Natural killer cell treated with Interleukin-12 subunit alpha and Interleukin-12 subunit beta and Interleukin-15 and Interleukin-18, amount 100 ng/mL, for 72 hours (primary cell): ENCODE data around the gene LIPM. TPM values are rescaled to one million over a fixed set of nuclear protein-coding genes. Genes with fewer than 3 reads are reported as not detected.

ENCODE experiments used
- ATAC-seq, 2 donors: fragments of 150-1000 bp; cut with Tn5 transposase in 1 of 2; sonication (Bioruptor Pico), chemical (Tn5 transposase) in 1 of 2; 2 replicates each; pipeline ENCODE4 v1.10.0; 2021
- DNase-seq: peaks from one replicate; pipeline ENCODE4 v3.0.0; 2022; ENCODE audit warnings: low spot score
- H3K27ac Mint-ChIP-seq, 2 donors: 1 replicate in 1 of 2; 2 replicates in 1 of 2; pipeline ENCODE4 v1.8.0; 2022; ENCODE audit warnings: mixed read lengths in 2 of 2, mild to moderate bottlenecking in 1 of 2, moderate library complexity in 1 of 2
- H3K27me3 Mint-ChIP-seq, 2 donors: 1 replicate in 1 of 2; 2 replicates in 1 of 2; pipeline ENCODE4 v1.8.0; 2022; ENCODE audit warnings: mixed read lengths in 2 of 2
- H3K36me3 Mint-ChIP-seq: one replicate; pipeline ENCODE4 v1.8.0; 2022; ENCODE audit warnings: mixed read lengths
- H3K4me1 Mint-ChIP-seq, 2 donors: 1 replicate in 1 of 2; 2 replicates in 1 of 2; pipeline ENCODE4 v1.8.0; 2022; ENCODE audit warnings: low read depth in 2 of 2, mixed read lengths in 2 of 2, mild to moderate bottlenecking in 1 of 2
- H3K4me3 Mint-ChIP-seq: one replicate; pipeline ENCODE4 v1.8.0; 2022; ENCODE audit warnings: mixed read lengths
- H3K9me3 Mint-ChIP-seq: 2 replicates; pipeline ENCODE4 v1.8.0; 2022; ENCODE audit warnings: mixed read lengths
- total RNA-seq, 2 donors: library from RNA; stranded (reverse); gene quantifications; one replicate each; pipeline ENCODE4 v1.2.3, GENCODE V29; 2022

Gene LIPM
- total RNA-seq, 2 donors from 2014 or later: not detected

GRCh38 chr10:88810196-88810961 is 7.8 kb downstream of the LIPM start:
- H3K27ac Mint-ChIP-seq: no peak overlapping the region
- H3K9me3 Mint-ChIP-seq: no peaks in the 10 kb centered on the region
- H3K4me1 Mint-ChIP-seq: peaks cover 0 to 6% of the 10 kb centered on the region in 2 donors
- H3K4me3 Mint-ChIP-seq: no peak overlapping the region
- H3K27me3 Mint-ChIP-seq: no peaks in the 10 kb centered on the region
- DNase-seq (no peak), ATAC-seq (peak; percentile 64 to 77)
- no peaks in the 10 kb centered on the region for H3K36me3 Mint-ChIP-seq

DNA sequence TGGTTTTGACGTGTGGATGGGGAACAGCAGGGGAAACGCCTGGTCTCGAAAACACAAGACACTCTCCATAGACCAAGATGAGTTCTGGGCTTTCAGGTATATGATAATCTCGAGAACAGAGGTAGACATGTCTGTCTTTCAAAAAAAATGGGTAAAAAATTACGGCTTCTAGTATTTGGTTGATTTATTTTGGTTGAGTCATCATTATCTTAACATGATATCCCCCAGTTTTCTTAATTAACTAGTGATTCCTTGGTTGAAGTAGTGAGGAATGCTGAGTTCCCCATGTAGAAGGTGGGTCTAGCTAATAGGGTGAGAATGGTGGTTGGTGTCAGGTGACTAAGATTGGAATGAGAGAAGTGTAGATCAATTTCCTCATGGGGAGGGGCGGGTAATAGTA is 10.7 kb downstream of the LIPM start:
- Mint-ChIP-seq H3K27ac (no peak overlapping the region), H3K9me3 (no peaks in the 10 kb centered on the region)
- ATAC-seq: no peak

GRCh38 chr10:88819290-88819689 is 16.8 kb downstream of the LIPM start:
- Mint-ChIP-seq H3K27ac (no peak overlapping the region), H3K36me3 (no peaks in the 10 kb centered on the region), H3K27me3 (no peaks in the 10 kb centered on the region), H3K4me1 (peaks cover 0 to 6% of the 10 kb centered on the region in 2 donors), H3K9me3 (peaks cover 4% of the 10 kb centered on the region), H3K4me3 (no peak overlapping the region)
- DNase-seq (no peak), ATAC-seq (no peak)

More for the DNA sequence above, 10.7 kb downstream of the LIPM start:
- Mint-ChIP-seq H3K27me3 (no peaks in the 10 kb centered on the region), H3K4me1 (peaks cover 0 to 4% of the 10 kb centered on the region in 2 donors), H3K36me3 (no peaks in the 10 kb centered on the region), H3K4me3 (no peak overlapping the region)
- no peak for DNase-seq

- H3K4me1 Mint-ChIP-seq: peaks cover 10 to 13% of the 10 kb centered on the region in 2 donors
- ATAC-seq (no peak), DNase-seq (no peak)
- H3K27ac Mint-ChIP-seq: no peak overlapping the region
- no peak overlapping the region for H3K4me3 Mint-ChIP-seq
- H3K36me3 Mint-ChIP-seq: no peaks in the 10 kb centered on the region
- H3K9me3 Mint-ChIP-seq: peaks cover 4% of the 10 kb centered on the region
- H3K27me3 Mint-ChIP-seq: no peaks in the 10 kb centered on the region
These were observed 18.3 kb downstream of the LIPM start for GRCh38 chr10:88820748-88821401.

GRCh38 chr10:88826388-88826787 is 23.9 kb downstream of the LIPM start:
- Mint-ChIP-seq H3K9me3 (peaks cover 10% of the 10 kb centered on the region), H3K4me1 (peaks cover 33 to 34% of the 10 kb centered on the region in 2 donors), H3K36me3 (peaks cover 7% of the 10 kb centered on the region), H3K27ac (peak overlapping the region; percentile 63 to 84), H3K27me3 (no peaks in the 10 kb centered on the region), H3K4me3 (peak overlapping the region; percentile 76)
- DNase-seq (no peak), ATAC-seq (no peak)

DNA sequence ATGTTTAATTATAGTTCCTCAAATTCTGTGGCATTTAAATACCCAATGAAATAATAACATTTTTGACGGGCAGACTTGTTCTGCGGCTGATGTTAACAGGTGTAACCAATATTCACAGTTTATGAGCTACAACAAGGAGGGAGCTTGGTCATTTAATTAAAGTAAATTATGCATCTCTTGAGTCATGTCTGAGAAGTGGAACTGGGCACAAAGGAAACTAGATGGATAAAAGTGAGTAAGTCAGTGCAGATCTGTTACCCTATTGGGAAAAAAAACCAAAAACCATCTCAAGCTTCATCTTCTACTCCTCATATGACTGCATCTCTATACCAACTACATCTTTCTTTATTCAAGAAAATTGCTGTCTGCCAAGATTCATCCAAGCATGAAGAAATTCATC is 25.1 kb downstream of the LIPM start:
- Mint-ChIP-seq H3K36me3 (peaks cover 7% of the 10 kb centered on the region), H3K9me3 (peaks cover 10% of the 10 kb centered on the region), H3K4me1 (peaks cover 38 to 39% of the 10 kb centered on the region in 2 donors), H3K27ac (peak overlapping the region; percentile 63 to 84), H3K27me3 (no peaks in the 10 kb centered on the region), H3K4me3 (no peak overlapping the region)
- DNase-seq (no peak), ATAC-seq (no peak)

DNA sequence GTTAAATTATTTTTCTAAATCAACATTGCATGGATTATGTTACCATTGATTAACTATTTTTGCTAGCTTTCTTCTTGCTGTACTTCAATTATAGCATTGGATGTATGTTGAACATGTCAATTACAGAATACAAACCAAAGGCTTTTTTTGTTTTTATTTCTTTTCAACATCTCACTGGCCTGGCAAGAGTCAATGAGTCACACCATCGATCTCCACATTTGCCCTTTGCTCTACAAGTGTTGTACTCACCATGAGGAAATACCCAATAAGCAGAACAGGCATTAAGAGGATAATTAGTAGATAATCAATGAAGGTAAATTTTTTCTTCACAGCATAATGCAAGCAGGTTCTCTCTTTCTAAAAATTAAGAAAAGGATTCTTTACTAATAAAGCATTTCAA is 25.8 kb downstream of the LIPM start:
- peaks cover 7% of the 10 kb centered on the region for H3K36me3 Mint-ChIP-seq
- peaks cover 10% of the 10 kb centered on the region for H3K9me3 Mint-ChIP-seq
- H3K4me3 Mint-ChIP-seq: no peak overlapping the region
- H3K27me3 Mint-ChIP-seq: no peaks in the 10 kb centered on the region
- DNase-seq (no peak), ATAC-seq (no peak)
- H3K27ac Mint-ChIP-seq: peak overlapping the region in 1 of 2 donors; percentile 20
- H3K4me1 Mint-ChIP-seq: peaks cover 39 to 40% of the 10 kb centered on the region in 2 donors

DNA sequence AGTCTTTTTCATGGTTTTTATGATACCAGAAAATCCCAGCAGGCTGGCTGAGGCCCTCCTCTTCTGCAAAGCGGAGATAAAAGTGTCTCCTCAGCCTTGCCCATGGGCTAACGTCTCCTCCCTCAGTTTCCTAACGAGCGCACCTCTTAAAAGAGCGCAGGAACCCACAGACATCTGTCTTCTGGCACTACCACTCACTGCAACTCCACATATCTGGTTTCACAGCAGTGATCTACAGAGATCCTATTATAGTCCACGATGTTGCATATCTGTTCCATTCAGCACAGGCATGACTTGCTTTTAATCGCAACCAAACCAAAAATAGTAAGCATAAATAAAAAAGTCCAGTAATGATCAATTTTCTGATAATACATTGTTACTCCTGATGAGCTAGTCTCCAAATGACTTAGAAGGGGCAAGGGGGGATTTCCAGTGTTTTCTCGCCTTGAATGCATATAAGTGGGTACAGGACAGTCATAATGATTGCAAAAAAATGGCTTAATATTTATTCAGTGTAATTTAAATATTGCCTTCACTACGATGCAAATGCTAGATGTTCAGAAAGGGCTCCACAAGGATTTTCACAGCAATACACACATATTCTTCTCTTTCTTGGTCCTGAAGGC is 28.2 kb downstream of the LIPM start:
- Mint-ChIP-seq H3K4me3 (peak overlapping the region; percentile 50), H3K27ac (peak overlapping the region in 1 of 2 donors; percentile 33), H3K27me3 (no peaks in the 10 kb centered on the region), H3K36me3 (peaks cover 7% of the 10 kb centered on the region), H3K4me1 (peaks cover 32 to 35% of the 10 kb centered on the region in 2 donors), H3K9me3 (peaks cover 6% of the 10 kb centered on the region)
- DNase-seq: no peak
- ATAC-seq: no peak

DNA sequence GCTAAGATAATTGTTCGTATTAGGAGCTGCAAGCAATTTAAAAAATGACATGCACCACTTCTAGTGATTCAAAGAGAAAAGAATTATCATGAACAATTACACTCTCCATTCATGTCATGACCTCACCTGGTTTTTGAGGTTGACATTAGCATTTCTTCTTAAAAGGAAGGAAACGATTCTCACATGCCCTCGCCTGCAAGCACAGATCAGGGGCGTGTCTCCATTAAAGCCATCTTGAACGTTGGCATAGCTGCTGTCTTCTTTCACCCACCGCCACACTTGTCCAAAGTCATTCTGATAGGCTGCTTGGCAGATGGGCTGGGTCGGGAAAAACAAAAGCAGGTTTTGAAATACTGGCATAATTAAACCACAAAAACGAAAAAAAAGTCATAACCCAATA is 29.2 kb downstream of the LIPM start:
- Mint-ChIP-seq H3K36me3 (peaks cover under 1% of the 10 kb centered on the region), H3K9me3 (peaks cover under 1% of the 10 kb centered on the region), H3K27ac (peak overlapping the region in 1 of 2 donors; percentile 33), H3K4me3 (peak overlapping the region; percentile 50), H3K27me3 (no peaks in the 10 kb centered on the region), H3K4me1 (peaks cover 24 to 27% of the 10 kb centered on the region in 2 donors)
- peak in 1 of 2 donors; percentile 60 for ATAC-seq
- DNase-seq: no peak

GRCh38 chr10:88832376-88832775 is 29.8 kb downstream of the LIPM start:
- peaks cover 20% of the 10 kb centered on the region in 2 donors for H3K4me1 Mint-ChIP-seq
- H3K27me3 Mint-ChIP-seq: no peaks in the 10 kb centered on the region
- no peaks in the 10 kb centered on the region for H3K9me3 Mint-ChIP-seq
- ATAC-seq: no peak
- DNase-seq: no peak
- H3K4me3 Mint-ChIP-seq: no peak overlapping the region
- no peaks in the 10 kb centered on the region for H3K36me3 Mint-ChIP-seq
- no peak overlapping the region for H3K27ac Mint-ChIP-seq

DNA sequence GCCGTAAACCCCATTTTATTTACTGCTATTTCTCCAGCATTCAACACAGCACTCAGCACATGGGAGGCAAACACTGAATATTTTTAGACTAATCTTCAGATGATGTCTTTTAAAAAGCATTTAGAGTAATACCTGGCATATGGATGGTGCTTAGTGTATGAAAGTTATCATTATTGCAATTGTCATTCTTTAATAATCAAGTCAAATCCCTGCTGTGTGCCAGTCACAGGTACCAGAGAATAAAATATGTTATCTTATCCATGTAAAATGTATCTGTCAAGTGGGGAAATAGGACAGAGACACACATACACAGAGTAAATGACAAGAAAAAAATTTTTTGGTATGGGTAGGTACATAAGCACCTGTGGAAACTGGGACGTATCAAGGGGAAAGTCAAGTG is 30.6 kb downstream of the LIPM start:
- H3K4me1 Mint-ChIP-seq: peaks cover 20% of the 10 kb centered on the region in 2 donors
- no peak overlapping the region for H3K4me3 Mint-ChIP-seq
- H3K27ac Mint-ChIP-seq: no peak overlapping the region
- no peak for ATAC-seq
- no peaks in the 10 kb centered on the region for H3K27me3 Mint-ChIP-seq
- no peaks in the 10 kb centered on the region for H3K36me3 Mint-ChIP-seq
- no peaks in the 10 kb centered on the region for H3K9me3 Mint-ChIP-seq
- DNase-seq: no peak

DNA sequence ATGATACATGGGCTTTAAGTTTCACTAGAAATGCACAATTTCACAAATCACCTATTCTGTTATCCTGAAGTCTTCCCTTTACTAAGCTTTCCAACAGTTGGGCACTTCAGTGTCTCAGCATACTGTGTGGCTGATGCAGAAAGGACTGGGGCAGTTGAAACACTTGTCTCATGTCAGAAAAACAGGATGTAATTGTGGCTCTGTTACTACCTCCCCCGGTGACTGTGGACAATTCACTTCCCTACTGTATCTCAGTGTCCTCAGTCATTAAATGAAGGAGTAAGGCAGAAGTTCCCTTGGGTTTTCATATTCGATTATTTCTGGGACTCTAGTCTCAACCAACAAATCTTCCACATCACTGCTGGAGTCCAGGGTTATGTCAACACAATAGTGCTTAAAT is 31.2 kb downstream of the LIPM start:
- ATAC-seq: no peak
- peaks cover 17 to 20% of the 10 kb centered on the region in 2 donors for H3K4me1 Mint-ChIP-seq
- DNase-seq: no peak
- no peak overlapping the region for H3K4me3 Mint-ChIP-seq
- H3K9me3 Mint-ChIP-seq: no peaks in the 10 kb centered on the region
- H3K27ac Mint-ChIP-seq: peak overlapping the region; percentile 18 to 31
- no peaks in the 10 kb centered on the region for H3K36me3 Mint-ChIP-seq
- no peaks in the 10 kb centered on the region for H3K27me3 Mint-ChIP-seq

- Mint-ChIP-seq H3K4me3 (no peak overlapping the region), H3K4me1 (peaks cover 20 to 24% of the 10 kb centered on the region in 2 donors), H3K27me3 (no peaks in the 10 kb centered on the region), H3K9me3 (no peaks in the 10 kb centered on the region), H3K27ac (no peak overlapping the region), H3K36me3 (no peaks in the 10 kb centered on the region)
- DNase-seq (peak; percentile 88), ATAC-seq (peak; percentile 88 to 93)
These were observed 32.8 kb downstream of the LIPM start for GRCh38 chr10:88835096-88835909.
